Stimulated activated CD4-positive, alpha-beta T cell treated with anti-CD3 and anti-CD28 coated beads, Interleukin-2, amount 100 ng/mL, for 48 hours (primary cell): Measurements from ENCODE around the gene MYOM3.

Source experiments
- DNase-seq, 2 donors: peaks; one replicate each; pipeline ENCODE4 v3.0.0-alpha.2; 2020

MYOM3 gene

DNA sequence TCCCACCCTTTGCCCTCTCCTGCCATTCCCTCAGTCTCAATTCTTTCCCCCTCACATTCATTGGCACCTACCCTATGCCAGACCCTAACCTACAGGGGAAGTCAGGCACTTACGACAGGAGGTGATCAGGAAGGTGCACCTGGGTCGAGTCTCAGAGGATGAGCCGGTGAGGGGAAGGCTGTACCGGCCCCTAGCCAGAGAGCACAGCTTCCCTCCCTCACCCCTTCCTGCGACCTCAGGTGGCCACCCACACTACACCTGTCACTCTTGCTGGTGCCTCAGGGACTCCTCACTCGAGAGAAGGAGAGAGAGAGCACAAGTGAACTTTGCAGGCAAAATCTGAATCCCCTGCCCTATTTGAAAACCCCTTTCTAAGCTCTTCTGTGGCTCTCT lies 1.7 kb upstream of the MYOM3 start:
- DNase-seq, result no peak

DNA sequence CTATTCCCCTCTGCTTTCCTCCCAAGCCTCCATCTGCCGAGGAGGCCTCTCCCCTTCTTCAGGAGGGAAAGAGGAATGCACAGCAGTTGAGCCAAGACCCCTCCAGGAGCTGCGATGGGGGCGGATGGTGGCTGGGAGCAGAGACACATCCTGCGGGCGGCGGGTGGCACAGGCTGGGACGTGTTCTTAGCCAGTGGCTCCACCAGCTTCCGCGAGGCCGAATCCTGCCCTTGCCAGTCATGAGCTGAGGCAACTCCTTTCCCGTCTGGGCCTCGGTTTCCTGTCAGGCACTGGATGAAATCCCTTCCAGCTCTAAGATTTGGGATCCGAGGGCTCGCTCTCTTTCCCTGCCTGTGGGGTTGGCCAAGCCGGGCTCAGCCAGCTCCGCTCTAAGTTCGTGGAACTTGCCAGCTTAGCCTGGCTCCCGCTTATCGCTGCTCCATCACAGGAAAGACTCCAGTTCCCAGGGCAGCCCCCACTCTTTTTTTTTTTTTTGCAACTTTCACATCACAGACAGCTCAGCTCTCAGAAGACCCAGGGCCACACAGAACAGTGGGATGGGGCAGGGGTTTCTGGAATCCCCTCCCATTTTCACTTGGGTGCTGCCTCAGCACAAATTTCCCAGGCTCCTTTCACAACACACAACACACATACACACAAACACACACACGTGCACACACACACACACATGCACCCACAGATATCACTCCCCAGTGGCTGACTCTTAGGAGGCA lies 506 bp downstream of the MYOM3 start:
- no peak for DNase-seq

- DNase-seq, result no peak
Observed at GRCh38 chr1:24110642-24111261, 1.2 kb downstream of the MYOM3 start.

- DNase-seq, result no peak
Observed at GRCh38 chr1:24109686-24110475, 2.1 kb downstream of the MYOM3 start.

DNA sequence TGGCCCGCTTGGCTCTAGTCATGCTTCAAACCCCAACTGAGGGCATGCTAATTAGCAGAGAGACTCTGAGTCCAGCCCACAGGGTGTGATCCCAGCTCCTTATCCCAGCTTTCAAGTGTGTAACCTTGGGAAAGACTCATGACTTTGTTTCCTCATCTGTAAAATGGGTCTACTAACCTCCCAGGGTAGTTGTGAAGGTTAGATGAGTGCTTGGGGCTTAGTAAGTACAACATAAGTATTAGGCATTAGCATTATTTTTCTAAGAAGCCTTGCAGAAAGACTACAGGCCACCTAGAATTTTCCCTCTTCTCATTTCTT lies 2.8 kb downstream of the MYOM3 start:
- no peak for DNase-seq

GRCh38 chr1:24108334-24109165 lies 3.4 kb downstream of the MYOM3 start:
- DNase-seq, result no peak

DNA sequence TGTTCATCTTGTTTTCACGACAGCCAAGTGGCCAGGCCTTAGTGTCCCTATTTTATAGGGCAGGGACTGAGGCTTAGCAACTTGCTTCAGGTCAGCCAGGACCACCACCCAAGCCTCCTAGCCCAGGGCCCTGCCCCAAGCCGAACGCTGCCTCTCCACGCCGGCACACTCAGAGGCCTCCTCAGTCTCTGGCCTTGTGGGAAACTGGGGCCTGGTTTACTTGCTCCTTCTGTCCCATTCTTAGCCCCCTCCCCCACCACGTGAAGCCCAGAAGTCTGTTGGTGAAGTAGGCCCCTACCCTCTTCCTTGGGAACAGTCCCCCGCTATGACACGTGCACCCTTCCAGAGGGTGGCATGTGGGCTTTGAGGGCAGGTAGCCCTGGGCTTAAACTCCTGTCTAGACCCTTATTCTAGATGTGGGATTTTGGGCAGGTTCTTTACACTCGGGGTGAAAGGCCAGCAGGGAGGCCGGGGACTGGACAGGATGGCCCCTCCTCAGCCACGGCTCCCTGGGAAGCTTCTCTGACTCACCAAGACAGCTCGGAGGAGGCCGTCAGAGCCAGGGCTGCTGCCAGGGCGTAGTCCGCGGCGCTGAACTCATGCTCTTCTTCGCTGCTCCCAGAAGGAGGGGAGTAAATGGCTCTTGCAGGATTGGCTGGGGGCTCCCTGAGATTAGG lies 4.3 kb downstream of the MYOM3 start:
- DNase-seq, result no peak

DNA sequence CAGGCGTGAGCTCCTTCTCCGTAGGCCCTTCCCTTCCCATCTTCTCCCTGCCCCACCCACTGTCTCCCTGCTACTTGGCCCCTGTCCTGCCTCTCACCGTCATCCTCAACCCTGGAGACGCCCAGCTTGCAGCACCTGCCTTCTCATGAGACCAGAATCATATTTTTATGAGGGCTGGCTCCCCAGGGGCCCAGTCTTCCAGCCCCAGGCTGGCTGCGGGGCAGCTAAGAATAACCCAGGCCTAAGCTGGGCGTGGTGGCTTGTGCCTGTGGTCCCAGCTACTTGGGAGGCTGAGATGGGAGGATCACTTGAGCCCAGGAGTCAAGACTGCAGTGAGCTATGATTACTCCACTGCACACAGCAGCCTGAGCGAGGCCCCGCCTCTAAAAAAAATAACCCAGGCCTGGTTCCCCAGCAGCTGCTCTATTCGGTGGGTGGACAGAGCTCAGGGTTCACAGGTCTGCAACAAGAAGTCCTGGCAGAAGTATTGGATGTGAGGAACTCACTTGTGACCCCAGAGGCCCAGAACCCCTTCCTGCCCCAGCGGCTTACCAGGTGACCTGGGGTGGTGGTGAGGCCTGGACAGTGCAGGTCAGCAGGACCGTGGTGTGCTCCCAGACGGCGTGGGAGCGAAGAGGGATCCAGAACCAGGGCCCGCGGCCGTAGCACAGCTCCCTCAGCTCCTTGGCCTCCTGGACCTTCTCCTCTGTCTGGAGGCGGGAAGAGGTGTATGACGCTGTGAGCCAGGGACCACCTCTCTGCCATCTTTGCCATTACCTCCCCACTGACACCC lies 6.4 kb downstream of the MYOM3 start:
- DNase-seq, result no peak

DNA sequence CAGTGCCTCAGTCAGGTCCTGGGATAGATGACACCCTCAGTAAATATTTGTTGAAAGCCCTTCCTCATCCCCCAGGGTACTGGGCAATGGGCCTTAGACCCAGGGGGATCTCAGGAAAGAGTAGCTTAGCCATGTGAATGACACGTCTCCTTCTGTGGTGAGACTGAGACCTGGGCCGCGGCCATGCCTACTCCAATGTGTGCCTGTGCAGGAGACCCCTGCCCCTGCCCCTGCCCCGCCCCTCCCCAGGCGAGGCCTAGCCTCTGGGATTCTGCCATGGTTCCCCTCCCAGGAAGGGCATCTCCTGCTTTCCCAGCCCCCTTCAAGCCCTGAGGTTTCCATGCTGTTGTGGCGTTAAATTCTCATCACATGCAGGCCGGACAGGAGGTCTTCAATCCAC lies 7.1 kb downstream of the MYOM3 start:
- no peak for DNase-seq

- DNase-seq, result no peak
Observed at GRCh38 chr1:24103879-24104278, 8.1 kb downstream of the MYOM3 start.

DNA sequence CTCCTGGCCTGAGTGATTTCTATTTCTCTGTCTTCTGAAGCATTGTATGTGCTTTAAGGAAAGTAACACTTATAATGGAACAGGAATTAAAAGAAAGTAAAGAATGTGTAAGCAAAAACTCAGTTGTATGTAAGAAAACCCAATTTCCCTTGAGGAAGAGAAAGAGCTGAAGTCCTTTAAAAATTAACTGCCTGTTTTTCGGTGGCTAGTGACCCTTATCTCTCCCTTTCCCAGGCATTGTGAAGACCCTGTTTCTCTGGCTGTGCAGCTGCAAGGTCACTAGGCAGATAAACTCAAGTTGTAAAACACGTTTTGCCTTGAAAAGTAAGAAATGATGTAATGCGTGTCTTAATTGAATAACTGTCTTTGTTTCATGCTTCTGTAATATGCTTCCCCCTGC lies 8.5 kb downstream of the MYOM3 start:
- no peak for DNase-seq

DNA sequence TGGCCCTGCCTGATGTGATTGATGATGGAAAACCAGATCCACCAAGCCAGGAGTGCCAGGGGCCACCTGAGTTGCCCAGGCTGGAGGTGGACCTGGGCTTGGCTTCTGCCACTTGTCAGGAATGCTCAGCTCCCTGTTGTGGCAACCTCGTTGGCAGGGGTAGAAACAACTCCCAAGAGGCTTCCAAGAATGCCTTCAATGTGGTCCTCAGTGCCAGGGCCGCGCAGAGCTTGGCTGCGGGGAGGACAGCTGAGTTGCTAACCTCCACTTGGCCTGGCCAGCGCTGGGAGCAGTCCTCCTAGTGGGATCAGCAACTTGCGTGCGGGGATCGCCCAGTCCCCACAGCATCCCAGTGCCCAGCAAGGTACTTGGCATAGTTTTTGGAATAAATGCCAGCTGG lies 9.0 kb downstream of the MYOM3 start:
- no peak for DNase-seq

GRCh38 chr1:24101796-24102586 lies 9.9 kb downstream of the MYOM3 start:
- no peak for DNase-seq

GRCh38 chr1:24100945-24101737 lies 10.8 kb downstream of the MYOM3 start:
- DNase-seq, result no peak

DNA sequence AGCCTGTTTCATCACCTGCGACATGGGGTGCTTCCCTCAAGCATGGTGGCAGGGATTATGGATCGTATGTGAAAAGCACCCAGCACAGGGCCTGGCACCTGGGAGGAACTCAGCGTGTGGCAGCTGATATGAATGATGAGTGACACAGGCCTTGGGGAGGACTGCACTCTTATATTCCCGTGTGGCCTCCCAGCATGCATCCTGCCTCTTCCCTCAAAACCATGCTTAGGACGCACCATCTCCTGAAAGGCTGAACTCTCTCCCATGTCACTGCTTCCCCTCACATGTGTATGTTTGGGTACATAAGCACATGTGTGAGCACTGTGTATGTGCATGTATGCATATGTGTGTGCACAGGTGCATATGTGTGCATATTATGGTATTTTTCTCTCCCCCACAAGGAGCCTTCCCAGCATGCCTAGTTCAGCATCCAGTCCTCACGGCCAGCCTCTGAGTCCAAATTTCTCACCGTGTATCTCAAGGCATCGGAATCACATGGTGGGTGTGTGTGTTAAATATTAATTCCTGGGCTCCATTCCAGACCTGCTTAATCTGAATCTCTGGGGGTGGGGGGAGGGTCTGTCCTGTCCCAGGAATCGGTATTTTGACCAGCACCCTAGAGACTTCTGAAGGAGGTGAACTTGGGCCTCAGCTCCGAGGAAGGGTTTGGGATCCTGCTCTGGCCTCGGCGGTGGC lies 12.8 kb downstream of the MYOM3 start:
- no peak for DNase-seq

DNA sequence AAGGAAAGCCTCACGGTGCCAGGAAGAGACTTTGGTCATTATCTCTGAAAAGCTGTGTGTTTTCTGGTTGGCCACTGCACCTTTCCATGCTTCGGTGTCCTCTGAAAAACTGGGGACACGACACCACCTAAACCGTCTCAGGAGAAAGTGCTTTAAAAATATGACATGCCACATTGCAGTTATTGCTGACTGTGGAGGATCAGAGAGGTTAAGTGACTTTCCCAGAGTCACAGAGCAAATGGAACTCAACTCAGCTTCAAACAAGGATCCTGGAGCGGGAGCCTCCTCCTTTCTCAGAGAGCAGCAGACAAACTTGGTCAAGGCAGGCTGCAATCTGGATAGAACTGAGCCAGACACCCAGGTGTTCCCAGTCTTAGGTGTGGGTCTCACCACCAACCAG lies 13.8 kb downstream of the MYOM3 start:
- no peak for DNase-seq

DNA sequence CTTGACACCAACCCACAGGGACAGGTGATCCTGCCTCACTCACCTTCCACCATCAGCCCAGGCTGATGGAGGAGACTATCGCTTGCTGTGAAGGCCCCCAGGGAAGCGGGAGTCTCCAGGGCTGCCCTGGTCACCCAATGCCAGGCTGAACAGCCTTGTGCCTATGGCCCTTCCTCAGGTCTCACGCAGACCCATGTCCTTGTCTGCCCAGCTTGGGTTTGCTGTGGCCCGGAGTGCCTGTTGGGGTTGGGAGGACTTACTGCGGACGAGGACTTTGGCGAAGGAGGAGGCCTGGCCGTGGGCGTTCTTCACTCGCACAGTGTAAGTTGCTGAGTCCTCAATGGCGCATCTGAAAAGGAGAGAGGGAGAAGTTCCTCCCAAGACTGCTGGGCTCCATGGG lies 14.3 kb downstream of the MYOM3 start:
- DNase-seq, result no peak

GRCh38 chr1:24096739-24097103 lies 15.2 kb downstream of the MYOM3 start:
- DNase-seq, result no peak

DNA sequence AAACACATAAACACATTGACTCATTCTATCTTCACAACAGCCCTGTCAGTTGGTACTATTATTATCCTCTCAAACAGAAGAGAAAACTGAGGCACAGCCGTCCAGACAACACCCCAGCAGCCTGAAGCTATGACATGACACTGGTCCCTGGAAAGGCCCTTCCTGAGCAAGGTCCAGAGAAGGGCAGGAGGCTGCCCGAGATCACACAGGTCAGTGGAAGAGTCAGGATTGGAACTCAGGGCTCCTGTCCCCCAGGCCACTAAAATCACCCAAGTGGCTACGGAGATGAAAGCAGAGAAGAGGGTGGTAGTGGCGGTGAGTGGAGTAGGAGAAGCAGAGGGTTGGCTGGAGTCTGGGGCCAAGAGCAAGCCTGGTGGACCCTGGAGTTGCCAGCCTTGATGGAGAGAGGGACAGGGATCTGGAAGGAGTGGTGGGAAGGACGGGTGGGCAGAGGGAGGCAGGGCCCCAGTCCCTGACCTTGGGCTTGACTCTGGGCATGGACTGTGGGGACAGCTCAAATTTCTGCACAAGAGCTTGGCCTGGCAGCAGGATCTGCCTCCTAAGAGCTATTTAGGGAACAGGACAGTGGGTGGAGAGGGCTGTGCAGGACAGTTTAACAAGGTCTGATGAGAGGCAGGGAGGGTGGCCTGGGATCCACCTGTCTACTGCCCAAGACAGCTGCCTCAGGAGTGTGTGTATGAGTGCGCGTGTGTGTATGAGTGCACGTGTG lies 15.8 kb downstream of the MYOM3 start:
- no peak for DNase-seq
